CD4-positive, alpha-beta T cell treated with Interleukin-10 for 1 hour (primary cell): ENCODE results near the gene C2orf81.
"Not testable (repeated sequence)": the region's sequence is repeated elsewhere in the genome, so short reads cannot be mapped to it uniquely, and the experiment has no call there.

Experiments
- DNase-seq: peaks from one replicate; pipeline ENCODE4 v3.0.0-alpha.2; 2020

The C2orf81 gene

DNA sequence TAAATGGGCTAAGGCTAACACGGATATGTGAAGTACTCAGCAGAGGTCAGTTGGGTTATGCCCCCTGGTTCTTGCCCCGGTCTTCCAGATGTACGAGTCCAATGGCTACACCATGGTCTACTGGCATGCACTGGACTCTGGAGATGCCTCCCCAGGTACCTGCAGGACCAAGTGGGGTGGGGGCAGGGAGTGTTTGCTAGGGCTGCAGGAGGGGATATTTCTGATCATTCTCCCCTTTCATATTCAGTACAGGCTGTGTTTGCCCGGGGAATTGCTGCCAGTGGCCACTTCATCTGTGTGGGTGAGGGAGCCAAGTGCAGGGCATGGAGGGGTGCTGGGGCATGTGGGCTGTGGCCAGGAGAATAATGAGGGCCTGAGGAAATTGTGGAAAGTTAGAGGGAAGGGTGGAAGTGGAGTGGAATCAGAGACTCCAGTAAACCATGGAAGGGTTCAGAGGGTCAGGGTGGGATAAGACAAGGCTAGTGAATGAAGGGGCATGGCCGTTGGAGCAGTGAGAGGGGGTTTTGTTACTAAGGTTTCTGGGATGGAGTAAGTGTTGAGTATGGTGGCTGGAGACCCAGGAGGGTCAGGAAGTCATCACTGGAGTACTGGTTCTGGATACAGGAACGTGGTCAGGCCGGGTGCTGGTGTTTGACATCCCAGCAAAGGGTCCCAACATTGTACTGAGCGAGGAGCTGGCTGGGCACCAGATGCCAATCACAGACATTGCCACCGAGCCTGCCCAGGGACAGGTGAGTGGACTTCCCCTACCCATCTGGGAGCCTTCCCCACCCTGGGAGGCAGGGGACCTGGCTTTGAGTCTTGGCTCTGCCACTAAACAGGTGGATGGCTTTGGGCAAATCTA, 2.0 kb upstream of the C2orf81 start:
- no peak for DNase-seq

DNA sequence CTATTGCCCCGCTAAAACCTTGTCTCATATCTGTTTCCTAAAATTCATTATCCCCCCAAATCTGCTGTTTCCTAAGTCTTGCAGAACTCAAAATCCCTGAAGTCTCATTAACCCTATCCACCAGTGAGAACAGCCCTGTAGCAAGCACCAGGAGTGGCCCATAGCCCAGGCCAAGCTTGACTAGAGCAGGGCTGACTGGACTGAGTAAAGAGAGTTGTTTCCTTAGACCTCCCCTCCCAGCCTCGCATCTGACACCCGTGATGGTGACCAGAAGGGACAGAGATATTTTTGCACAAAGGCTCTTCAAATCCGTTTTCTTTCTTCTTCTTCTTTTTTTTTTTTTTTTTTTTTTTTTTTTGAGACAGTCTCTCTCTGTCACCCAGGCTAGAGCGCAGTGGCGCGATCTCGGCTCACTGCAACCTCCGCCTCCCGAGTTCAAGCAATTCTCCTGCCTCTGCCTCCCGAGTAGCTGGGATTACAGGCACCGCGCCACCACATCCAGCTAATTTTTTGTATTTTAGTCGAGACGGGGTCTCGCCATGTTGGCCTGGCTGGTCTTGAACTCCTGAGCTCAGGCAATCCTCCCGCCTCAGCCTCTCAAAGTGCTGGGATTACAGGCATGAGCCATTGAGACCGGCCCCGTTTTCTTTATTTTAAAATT, 846 bp downstream of the C2orf81 start:
- DNase-seq: not testable (repeated sequence)

DNA sequence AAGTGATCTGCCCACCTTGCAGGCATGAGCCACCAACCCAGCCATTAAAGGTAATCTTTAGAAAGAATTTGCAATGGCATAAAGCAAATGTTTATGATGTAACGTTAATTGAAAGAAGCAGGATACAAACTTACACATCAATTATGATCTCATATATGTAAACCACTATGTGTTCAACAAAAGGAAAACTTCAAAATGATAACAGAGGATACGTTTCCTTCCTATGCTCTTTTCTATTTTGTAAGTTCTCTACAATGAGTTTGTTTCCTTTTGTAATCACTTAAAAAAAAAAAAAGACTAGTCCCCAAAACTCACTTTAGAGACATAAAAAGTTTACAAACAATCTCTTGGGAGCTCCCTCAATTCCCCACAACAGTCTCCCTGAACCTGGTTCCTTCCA, 1.4 kb downstream of the C2orf81 start:
- no peak for DNase-seq

DNA sequence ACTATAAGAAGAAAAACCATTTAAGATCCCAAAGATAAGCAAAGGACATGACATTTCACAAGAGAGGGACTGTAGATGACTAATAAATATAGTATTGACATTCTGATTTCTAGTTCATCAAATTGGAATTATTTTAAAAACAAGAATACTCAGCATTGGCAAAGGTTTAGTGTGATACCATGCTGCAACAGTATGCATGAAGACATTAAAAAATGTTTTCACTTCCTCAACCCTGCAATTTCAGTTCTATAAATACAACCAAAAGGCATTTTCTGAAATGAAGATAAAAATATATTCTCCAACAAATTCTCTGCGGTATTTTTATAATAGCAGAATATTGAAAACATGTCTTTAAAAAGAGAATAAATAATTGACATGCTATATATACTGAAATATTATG, 2.1 kb downstream of the C2orf81 start:
- DNase-seq: no peak

DNA sequence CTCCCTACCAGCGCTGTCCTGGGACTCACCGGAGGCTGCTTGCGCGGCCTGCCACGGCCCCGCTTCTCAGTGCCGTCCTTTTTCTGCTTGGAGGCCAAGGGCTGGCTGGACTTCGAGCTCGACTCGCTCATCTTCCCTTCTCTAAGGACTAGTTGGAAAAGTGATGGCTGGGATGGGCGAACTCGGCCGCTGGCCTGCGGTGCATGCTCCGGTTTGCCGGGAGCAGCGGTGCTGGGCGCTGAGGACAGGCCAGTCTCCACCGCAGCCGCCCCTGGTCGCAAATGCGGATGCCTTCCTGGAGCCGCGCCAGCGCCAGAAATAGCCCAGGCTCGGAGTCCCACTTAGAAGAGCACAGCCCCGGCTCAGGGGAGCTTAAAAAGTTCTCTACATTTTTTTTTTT, 3.1 kb downstream of the C2orf81 start:
- DNase-seq: no peak

DNA sequence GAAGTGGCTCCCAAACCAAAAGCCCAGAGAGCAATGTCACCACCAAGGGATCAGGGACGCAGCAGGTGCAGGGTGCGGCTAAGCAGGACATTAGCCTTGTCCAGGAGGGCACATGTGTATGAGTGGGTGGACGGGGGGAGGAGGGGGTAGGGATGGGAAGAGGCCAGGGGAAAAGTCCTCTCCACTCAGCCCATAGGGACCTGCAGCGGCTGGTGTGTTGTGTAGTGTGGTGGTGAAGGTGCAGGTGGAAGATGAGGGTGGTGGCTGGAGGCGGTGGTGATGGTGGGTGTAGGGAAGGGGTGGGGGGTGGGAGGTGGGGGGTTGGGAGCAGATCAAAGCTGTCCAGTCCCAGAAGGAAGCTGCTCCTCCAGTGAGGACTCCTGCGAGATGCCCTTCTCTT, 3.7 kb downstream of the C2orf81 start:
- DNase-seq: no peak

DNA sequence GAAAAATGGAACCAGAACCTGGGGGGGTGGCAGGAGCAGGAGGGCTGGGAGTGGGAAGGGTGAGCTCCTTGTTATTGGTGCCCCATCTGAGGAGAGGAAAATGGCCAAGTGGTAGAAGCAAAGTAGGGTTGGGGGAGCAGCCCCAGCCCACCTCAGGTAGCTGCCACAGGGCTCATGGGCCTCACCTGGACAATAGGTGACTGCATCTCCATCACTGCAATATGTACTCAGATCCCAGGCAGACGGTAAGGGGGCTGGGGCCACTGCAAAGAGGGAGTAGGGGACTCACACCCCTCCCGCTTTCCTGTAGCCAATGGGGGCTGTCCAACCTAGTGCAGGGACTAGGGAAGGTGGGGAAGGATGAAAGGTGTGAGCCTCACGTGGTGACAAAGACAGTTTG, 4.2 kb downstream of the C2orf81 start:
- no peak for DNase-seq

DNA sequence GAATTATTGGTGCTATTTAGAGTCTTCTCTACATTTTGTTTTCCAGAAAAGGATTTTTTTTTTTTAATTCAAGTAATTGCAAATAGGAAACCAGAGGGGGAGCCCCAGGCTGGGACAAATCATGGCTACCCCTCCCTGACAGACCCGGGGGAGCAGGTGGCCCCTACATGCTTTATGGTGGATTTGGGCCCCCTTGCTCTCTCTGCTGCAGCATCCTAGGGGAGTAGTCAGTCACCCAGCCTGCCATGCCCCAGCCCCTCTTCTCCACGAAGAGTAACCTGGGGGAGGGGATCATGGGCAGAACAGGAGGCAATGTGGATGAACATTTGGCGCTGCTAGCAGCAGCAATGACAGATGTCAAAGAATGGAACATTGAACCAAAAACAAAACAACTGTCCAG, 4.6 kb downstream of the C2orf81 start:
- peak; percentile 26 for DNase-seq

DNA sequence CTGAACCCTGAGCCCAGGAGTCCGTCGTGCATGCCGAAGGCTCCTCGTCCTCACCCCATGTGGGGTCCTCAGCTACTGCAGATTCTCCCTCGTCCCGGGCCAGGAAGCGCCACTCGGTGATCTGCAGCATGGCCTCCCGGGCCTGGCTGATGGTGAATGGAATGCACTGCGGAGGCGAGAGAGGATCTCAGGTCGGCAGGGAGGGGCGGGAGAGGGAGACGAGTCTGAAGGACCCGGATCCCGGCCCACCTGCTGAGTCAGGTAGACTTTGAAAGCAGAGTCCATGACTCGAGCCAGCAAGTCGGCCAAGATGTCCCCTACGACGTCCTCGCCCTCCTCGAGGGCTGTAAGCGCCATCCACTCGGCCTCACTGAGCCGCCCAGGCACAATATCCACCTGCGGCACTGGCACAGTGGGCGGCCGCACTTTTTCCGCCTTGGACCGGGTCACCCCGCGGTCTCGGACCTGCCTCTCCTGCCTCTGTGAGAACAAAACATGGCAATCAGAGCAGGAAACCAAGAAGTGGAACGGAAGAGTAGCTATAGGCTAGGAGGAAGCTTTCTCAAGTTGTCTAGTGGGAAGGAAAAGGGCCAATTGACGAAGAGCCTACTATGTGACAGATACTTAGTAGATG, 5.5 kb downstream of the C2orf81 start:
- no peak for DNase-seq

DNA sequence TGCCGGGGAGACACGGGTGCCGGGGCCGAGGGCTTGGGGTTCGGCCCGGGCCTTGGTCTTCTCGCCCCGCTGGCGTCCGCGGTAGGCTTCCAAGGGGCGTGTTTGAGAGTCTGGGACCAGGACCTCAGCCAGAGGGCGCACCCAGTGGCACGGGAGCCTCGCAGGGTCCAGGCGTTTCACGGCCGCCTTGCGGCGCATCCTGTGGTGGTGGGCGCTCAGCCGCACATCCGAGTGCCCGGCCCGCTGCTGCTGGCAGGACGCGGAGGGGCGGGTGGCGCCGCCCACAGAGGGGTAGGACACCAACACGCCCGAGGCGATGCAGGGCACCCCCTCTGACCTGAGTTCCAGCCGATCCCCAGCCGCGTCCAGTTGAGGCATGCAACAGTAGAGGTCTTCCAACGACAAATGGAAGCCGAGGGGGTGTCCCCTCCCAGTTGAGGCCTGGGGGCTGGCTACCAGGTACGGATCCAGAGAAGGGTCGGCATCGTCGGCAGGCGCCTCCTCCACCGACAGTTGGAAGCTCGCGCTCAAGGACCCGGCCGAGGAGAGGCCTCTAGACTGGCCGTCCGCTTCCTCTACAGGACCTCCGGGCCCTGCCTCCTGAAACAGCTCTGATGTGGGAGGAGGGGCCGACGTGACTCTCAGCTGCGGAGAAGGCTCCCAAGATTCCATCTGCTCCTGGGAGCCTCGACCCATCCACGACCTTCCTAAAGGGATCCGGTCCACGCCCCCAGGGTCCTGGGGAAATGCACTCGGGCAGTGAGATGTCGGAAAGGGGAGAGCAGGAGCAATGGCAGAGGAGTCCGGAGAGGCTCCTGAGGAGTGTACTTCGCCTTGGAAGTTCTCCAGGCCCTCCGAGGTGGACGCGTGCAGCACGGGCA, 6.3 kb downstream of the C2orf81 start:
- DNase-seq: no peak

DNA sequence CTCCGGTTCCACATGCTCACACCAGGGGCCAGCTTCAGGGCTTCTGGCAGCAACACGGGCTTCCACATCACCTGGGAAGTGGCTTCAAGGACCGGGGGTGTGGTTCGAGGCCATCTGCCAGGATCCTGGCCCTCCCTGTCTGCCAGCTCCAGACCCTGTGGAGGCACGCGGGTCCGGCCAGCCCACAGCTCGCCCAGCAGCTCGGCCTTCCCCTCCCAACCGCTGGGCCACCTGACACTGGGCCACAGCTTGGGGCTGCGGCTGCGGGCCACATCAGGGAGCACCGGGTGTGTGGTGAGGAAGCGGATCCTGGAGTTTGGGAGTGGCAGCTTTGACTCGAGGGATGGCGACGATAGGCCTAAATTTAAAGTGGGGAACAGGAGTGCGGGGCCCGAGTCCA, 7.0 kb downstream of the C2orf81 start:
- DNase-seq: no peak

DNA sequence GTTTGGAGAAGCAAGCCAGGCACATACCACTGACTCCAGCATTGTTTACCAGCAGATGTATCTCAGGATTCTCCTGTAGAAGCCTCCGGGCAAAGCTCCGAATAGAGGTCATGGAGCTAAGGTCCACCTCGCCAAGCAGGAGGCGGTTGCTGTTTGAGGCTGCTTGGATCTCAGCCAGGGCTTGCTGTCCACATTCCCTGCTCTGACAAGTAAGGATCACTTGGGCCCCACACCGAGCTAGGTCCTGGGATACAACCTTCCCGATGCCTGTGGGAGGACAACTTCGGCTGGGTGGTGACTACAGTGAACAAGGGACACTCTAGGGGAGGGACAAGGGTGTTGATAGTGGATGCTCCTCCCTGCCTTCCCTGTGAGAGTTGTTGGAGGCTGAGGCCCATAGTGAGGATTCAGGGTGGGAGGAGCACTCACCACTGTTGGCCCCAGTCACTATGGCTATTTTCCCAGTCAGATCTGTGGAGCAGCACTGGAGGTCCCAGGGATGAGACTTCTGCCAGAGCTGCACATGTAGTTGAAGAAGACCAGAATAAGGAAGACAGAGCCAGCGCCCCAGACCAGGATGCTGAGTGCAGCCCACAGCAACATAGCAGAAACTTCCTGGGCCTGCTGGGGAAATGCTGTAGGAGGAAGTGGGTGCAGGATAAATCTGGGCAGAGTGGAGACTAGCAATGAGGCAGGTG, 8.3 kb downstream of the C2orf81 start:
- DNase-seq: no peak

DNA sequence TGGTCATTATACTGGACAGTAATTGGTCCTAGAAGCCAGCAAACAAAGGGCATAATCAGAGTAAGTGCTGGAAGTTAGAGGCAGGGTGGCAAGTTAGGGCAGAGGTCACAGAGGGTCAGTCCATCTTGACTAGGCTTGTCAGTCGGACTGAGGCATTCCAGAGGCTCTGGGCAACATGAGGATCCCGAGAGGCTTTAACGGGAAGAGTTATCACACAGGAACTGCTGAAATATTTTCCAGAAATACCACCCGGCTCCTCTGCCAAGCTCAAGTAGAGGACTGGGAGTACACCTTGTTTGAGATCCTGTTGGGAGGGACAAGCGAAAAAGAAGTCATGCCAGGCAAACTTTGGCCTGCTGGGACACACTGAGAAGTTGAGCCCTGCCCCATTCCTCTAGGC, 13.7 kb downstream of the C2orf81 start:
- no peak for DNase-seq

DNA sequence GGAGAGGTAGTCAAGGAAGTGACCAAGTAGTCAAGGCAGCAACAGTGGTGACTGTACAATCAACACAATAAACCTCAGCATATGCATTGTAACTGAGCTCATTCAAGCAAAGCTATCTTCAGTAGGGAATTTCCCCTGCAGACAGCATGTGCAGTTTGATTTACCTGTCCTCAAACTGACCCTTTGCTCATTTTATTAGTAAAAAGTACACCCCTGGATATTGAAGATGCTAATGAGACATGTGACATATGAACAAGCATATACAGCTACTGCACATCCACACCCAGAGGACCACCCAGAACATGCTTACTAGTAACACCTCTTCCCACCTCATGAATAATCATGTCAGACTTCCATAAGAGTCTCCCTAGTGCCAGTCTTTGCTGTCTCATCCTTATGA, 15.4 kb downstream of the C2orf81 start:
- DNase-seq: no peak

DNA sequence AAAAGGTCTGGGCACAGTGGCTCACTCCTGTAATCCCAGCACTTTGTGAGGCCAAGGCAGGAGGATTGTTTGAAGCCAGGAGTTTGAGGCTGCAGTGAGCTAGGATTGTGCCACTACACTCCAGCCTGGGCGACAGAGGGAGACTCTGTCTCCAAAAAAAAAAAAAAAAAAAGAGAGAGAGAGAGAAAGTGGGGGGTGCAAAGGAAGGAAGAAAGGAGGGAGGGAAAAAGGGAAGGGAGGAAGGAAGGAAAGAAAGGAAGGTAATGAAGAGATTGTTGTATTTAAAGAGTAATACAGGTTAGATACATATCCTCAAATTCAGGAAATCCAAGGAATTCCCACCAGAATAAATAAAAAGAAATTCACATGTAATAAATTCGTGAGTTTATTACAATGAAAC, 19.5 kb downstream of the C2orf81 start:
- DNase-seq: no peak

DNA sequence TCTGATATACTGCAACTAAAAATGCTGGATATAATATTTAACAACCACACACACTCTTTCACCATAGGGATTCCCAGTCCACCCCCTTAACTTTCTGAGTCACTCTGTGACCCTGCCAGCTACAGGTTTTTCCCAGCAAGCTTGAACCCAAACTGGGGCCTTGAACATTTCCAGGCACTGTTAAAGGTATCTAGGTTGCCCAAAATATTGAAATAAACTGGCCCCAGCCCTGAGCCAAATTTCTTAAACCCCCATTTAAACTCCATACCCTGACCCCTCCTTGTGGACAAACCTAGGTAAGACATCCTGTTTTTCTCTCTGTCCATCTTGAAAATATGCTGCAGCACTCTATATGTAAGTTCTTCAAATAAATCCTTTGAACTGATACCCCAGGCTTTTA, 21.6 kb downstream of the C2orf81 start:
- DNase-seq: peak; percentile 60

DNA sequence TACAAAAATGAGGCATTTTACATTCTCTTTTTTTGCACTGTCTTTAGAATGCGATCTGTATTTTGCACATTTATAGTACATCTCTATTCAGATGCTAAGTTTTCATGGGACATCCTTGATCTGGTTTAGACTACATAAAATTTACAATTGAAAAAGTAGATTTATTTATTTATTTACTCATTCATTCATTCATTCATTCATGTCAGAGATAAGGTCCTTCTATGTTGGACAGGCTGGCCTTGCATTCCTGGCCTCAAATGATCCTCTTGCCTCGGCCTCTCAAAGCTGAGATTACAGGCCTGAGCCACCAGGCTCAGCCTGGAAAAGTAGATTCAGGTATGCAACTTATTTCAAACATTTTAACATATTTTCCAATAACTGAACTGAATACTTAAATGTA, 25.3 kb downstream of the C2orf81 start:
- no peak for DNase-seq

DNA sequence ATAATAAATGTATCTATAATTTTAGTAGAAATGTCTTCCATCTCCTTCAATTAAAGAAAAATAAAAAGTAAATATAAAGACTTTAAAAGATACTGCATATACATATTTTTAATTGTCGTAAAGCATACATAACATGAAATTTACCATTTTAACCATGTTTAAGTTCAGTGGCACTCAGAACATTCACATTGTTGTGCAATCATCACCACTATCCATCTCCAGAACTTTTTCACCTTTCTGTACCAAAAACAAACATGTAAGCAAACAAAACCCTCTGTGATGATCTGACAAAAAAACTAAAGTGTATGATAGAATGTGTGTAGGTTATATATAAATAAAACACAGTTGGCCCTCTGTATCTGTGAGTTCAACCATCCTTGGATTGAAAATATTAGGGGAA, 27.9 kb downstream of the C2orf81 start:
- no peak for DNase-seq

DNA sequence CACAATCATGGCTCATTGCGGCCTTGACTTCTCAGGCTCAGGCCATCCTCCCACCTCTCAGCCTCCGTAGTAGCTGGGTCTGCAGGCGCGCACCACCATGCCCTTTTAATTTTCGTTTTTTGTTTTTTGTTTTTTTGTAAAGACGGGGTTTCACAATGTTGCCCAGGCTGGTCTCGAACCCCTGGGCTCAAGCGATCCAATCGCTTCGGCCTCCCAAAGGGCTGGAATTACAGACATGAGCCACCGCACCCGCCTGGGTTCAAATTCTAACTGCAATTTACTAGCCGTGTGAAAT, 29.0 kb downstream of the C2orf81 start:
- DNase-seq: no peak

DNA sequence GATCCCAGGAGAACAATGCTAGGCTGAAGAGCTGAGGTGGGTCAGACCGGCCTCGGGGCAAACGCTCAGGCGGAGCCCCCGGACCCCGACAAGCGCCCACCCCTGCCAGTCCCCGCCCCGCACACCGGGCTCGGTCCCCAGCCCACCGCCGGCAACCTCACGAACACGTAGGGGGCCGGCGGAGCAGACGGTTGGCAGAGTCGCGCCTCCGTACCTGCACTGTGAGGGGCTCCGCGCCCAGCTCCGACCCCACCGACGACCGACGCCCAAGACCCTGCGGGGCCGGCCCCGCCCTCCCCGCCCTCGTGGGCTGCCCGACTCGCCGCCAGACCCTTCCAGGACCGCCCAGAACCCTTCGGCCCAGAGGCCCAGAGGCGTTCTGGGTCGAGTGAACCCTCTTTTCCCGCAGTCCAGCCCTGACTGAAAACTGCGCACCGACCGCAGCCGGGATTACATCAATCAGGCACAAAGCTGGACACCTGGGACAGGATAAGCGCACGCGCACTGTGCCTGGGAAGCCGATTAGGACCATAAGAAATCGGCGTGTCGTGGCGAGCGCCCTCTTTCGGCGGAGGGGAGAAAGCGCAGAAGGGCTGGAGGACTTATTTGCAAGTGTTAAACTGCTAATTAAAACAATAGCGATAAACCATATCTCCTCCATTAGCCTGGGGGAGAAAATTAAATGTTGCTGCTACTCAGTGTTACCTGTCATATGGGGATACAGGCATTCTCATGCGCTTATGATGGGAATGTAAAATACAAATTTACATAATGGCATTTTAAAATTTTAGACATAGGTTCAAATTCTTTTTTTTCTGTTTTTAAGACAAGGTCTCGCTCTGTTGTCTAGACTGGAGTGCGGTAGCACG, 29.6 kb downstream of the C2orf81 start:
- DNase-seq: peak; percentile 96

DNA sequence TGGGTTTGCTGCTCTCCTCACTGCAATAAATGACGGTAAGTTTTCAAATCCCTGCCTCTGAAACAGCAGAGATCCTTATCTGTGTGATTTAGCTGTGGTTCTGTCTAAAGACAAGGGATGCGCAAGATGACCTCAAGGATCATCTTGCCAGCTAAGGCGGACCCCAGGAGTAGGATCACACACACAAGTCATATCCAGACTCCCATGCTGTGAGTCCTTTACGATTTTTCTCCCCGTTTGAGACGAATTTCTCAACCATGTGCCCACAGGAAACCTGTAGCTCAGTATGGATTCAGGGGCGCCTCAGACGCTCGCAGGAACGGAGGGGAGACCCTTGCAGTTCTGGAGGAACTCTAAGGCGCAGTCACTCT, 30.2 kb downstream of the C2orf81 start:
- no peak for DNase-seq

DNA sequence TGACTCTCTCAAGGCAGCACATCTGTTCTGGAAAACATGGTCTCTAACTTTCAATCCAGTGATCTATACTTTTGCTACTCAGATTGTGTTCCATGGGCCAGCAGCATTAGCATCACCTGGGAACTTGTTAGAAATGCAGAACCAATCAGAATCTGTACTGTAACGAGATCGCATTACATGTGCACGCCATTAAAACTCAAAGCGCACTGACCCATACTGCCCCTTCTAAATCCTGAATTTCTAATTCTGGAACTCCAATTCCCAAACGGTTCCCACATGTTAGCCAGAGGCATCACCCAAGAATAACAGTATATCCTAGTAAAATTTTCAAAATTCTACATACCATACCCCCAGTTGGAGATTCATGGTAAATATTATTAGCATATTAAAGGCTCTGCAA, 30.8 kb downstream of the C2orf81 start:
- DNase-seq: no peak
